Endometrial microvascular endothelial cells (primary cell): ENCODE results near the gene FOXB2. TPM values are rescaled to one million over a fixed set of nuclear protein-coding genes. Genes with fewer than 3 reads are reported as not detected.

ENCODE experiments used
- in situ Hi-C: cut with HindIII; loops from 2 replicates; pipeline ENCODE4 v1.10.0; 2017; ENCODE audit warnings: low sequenced_read_pairs, low pct_unique_long_range_greater_than_20kb; ENCODE audit errors: inconsistent ontology term
- total RNA-seq: library from RNA; depleted of rRNA; stranded (reverse); fragments of >200 nt; gene quantifications from one replicate; pipeline ENCODE4 v1.2.3, GENCODE V29; 2015; ENCODE audit errors: inconsistent ontology term

FOXB2 gene
- total RNA-seq, 1 donor from 2014 or later: not detected

DNA sequence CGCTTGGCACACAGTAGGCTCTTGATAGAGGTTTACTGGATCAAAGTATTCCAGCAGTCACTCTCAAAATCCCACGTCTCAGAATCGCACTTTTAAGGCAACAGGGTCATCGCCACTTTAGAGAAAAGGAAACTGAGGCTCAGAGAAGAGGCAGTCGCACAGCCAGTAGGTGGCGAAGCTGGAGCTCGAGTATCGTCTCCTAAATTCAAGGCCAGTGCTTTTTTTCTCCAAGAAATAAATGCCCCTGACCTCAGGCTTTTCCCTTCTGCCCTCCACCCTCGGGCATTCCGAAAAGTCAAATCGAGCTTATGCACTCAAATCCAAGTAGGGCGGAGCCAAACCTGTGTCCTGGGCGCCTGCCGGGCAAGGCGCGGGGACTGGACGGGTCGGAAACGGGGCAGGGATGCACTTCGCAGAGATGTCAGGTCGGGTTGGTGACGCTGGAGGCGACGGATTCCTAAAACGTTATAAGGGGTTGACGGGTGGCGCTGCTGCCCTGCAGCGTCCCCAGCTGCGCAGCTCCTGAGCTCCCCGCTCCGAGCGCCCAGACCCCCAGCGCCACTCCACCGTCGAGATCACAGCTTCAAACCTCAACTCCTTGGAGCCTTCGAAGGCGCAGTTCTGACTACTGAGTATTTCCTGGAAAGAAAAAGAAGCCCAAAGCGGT lies 4.7 kb upstream of the FOXB2 start:
- in situ Hi-C loops: no loop called here

- in situ Hi-C loops: no loop called here
These were observed 4.0 kb upstream of the FOXB2 start for GRCh38 chr9:77015327-77016048.

DNA sequence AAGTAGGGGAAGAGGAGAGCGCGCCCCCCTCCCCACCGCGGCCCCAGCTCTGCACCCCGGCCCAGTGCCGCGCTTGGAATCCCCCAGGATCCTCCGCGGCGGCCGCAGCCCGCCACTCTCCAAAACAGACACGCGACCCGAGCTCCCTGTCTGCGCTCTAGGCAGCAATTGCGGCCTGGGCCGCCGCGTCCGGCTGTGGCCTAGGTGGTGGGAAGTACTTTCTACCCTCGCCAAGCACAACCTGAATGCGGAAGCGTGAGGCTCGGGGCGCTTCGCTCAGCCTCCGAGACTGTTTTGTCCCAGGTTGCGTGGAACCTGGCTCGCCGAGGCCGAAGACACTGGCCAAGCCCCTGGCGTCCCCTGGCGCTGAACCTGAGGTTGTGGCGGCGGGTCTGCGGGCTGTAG lies 3.3 kb upstream of the FOXB2 start:
- in situ Hi-C loops: no loop called here

GRCh38 chr9:77016526-77017504 lies 2.6 kb upstream of the FOXB2 start:
- in situ Hi-C loops: no loop called here

- in situ Hi-C loops: no loop called here
These were observed 2.0 kb upstream of the FOXB2 start for GRCh38 chr9:77017505-77017894.

- in situ Hi-C loops: no loop called here
These were observed 1.1 kb upstream of the FOXB2 start for GRCh38 chr9:77018058-77018968.

- in situ Hi-C loops: no loop called here
These were observed 553 bp upstream of the FOXB2 start for GRCh38 chr9:77018969-77019235.

GRCh38 chr9:77019926-77020412 lies 514 bp downstream of the FOXB2 start:
- in situ Hi-C loops: no loop called here

GRCh38 chr9:77020413-77021290 lies 1.2 kb downstream of the FOXB2 start:
- in situ Hi-C loops: no loop called here

- in situ Hi-C loops: no loop called here
These were observed 1.9 kb downstream of the FOXB2 start for GRCh38 chr9:77021291-77021894.

DNA sequence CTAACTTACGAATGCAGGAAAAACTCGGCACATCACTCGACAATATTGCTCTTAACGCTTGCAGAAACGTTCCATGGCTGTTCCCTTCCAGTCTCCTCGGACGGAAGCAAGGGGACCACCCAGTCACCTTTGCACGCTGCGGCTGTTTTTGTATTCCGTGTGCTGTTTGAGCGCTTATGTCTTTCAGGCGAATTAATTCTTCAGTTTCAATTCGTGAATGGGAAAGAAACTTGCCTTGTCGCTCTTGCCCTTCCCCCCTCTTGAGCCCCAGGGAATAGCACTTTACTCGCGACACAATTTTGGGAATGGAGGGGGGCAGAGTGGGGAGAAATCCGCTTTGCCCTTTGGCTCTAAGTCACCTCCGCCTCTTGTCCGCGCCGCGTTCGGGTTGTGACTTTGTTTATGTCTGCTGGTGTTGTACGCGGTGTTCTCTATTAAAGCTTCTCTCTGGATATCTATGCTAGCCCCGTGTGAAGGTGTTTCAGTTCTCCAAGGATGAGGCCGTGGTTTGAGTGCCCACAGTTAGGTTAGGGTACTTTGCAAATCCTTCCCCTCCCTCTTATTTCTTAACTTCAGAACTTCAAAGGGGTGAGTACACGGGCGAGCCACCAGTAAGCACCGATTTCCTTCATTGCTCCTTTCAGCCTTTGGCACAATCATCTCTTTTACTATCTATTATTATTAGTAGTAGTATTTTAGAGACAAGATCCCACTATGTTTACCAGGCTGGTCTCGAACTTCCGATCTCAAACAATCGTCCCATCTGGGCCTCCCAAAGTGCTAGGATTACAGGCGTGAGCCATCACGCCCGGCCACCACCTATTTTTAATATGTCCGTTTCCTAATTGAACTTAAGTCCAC lies 2.7 kb downstream of the FOXB2 start:
- in situ Hi-C loops: no loop called here

DNA sequence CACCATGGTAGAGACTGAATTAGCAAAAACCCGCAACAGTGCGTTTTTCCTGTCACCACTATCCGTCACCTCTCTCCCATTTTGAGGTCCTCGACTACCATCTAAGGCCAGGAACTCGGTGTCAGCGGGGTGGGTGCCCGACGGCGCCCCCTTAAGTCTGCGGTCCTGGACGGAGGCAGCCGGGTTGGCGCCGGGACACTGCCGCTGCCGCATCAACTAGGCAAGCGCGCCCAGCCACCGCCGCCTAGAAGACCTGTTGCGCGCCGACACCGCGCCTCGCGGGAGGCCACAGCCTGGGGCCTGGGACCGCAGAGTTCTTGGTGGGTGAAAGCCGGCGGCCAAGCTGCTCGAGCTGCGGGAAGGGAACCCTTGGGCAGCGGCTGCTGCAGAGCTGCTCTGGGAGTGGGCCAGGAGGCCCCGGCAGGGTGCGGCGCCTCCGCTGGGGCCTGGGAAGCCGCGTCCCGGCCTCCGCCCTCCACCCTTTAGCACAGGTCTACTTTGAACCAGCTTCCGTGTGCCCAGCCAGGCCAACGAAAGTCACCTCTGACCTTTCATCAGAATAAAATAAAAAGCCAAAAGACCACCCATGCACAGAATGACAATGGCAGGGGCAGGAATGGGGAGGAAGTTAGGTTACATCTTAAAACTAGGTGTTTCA lies 3.5 kb downstream of the FOXB2 start:
- in situ Hi-C loops: no loop called here

- in situ Hi-C loops: no loop called here
These were observed 4.3 kb downstream of the FOXB2 start for GRCh38 chr9:77023726-77024125.

GRCh38 chr9:77024776-77025545 lies 5.5 kb downstream of the FOXB2 start:
- in situ Hi-C loops: no loop called here

GRCh38 chr9:77028478-77028877 lies 9.0 kb downstream of the FOXB2 start:
- in situ Hi-C loops: no loop called here
